Measurements from ENCODE around the gene PRKCD. TPM values are rescaled to one million over a fixed set of nuclear protein-coding genes. Genes with fewer than 3 reads are reported as not detected.

The PRKCD gene
- total RNA-seq, 1 experiment from 2014 or later = 25.2 TPM

- no peaks in the 10 kb centered on the region for H3K9me3 Mint-ChIP-seq (ENCODE audit: low read depth, unreplicated experiment)
- BruUV-seq (replicated peaks) = no TSS peak
- no peak for DNase-seq
- peaks cover 5% of the 10 kb centered on the region for H3K4me1 Mint-ChIP-seq (ENCODE audit: low read depth, unreplicated experiment)
- H3K27me3 Mint-ChIP-seq (ENCODE audit: unreplicated experiment) = no peaks in the 10 kb centered on the region
- no peak overlapping the region for H3K4me3 Mint-ChIP-seq (ENCODE audit: low read depth, unreplicated experiment)
- TF ChIP-seq, protein P1, sequence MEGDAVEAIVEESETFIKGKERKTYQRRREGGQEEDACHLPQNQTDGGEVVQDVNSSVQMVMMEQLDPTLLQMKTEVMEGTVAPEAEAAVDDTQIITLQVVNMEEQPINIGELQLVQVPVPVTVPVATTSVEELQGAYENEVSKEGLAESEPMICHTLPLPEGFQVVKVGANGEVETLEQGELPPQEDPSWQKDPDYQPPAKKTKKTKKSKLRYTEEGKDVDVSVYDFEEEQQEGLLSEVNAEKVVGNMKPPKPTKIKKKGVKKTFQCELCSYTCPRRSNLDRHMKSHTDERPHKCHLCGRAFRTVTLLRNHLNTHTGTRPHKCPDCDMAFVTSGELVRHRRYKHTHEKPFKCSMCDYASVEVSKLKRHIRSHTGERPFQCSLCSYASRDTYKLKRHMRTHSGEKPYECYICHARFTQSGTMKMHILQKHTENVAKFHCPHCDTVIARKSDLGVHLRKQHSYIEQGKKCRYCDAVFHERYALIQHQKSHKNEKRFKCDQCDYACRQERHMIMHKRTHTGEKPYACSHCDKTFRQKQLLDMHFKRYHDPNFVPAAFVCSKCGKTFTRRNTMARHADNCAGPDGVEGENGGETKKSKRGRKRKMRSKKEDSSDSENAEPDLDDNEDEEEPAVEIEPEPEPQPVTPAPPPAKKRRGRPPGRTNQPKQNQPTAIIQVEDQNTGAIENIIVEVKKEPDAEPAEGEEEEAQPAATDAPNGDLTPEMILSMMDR (IDR thresholded peaks at IDR 0.05; ENCODE audit: unreplicated experiment) = no peak
- CTCF ChIA-PET = no interaction called here
- H3K36me3 Mint-ChIP-seq (ENCODE audit: insufficient read depth, unreplicated experiment) = no peaks in the 10 kb centered on the region
- intact Hi-C loops (cut with micrococcal nuclease; ENCODE audit: unreplicated experiment) = no loop called here
- no peak overlapping the region for H3K27ac Mint-ChIP-seq (ENCODE audit: unreplicated experiment)
Measured at GRCh38 chr3:53139906-53140846, 20.8 kb upstream of the PRKCD start.

GRCh38 chr3:53140847-53141845 is 19.9 kb upstream of the PRKCD start:
- no peak for DNase-seq
- H3K9me3 Mint-ChIP-seq (ENCODE audit: low read depth, unreplicated experiment) = no peaks in the 10 kb centered on the region
- CTCF ChIA-PET = no interaction called here
- intact Hi-C loops (cut with micrococcal nuclease; ENCODE audit: unreplicated experiment) = no loop called here
- peaks cover 14% of the 10 kb centered on the region for H3K4me1 Mint-ChIP-seq (ENCODE audit: low read depth, unreplicated experiment)
- H3K27me3 Mint-ChIP-seq (ENCODE audit: unreplicated experiment) = no peaks in the 10 kb centered on the region
- no peak overlapping the region for H3K27ac Mint-ChIP-seq (ENCODE audit: unreplicated experiment)
- TF ChIP-seq, protein P1 (IDR thresholded peaks at IDR 0.05; ENCODE audit: unreplicated experiment) = no peak
- no peak overlapping the region for H3K4me3 Mint-ChIP-seq (ENCODE audit: low read depth, unreplicated experiment)
- BruUV-seq (replicated peaks) = no TSS peak
- H3K36me3 Mint-ChIP-seq (ENCODE audit: insufficient read depth, unreplicated experiment) = no peaks in the 10 kb centered on the region

DNA sequence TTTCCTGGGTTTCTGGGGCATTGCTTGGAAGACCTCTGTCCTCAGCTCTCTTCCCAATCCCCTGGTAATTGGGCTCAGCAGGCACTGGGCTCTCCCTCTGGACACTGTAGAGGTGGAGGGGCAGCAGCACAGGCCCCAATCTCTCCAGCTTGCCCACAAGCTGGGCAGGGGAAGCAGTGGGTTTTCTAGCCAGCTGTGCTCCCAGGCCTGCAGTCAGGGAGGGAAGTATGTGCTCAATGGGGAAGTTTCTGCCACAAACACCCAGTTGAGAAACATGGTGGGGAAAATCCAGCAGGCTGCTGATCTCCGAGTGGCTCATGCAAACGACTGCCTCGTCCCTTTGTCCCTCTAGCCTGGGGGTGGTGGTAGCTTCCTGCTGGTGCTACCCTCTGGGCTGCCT is 18.0 kb upstream of the PRKCD start:
- TF ChIP-seq, protein P1 (IDR thresholded peaks at IDR 0.05; ENCODE audit: unreplicated experiment) = no peak
- Mint-ChIP-seq H3K36me3 (ENCODE audit: insufficient read depth, unreplicated experiment) (no peaks in the 10 kb centered on the region), H3K4me1 (ENCODE audit: low read depth, unreplicated experiment) (peaks cover 15% of the 10 kb centered on the region), H3K9me3 (ENCODE audit: low read depth, unreplicated experiment) (no peaks in the 10 kb centered on the region), H3K4me3 (ENCODE audit: low read depth, unreplicated experiment) (no peak overlapping the region), H3K27ac (ENCODE audit: unreplicated experiment) (no peak overlapping the region), H3K27me3 (ENCODE audit: unreplicated experiment) (no peaks in the 10 kb centered on the region)
- no peak for DNase-seq
- CTCF ChIA-PET = no interaction called here
- intact Hi-C loops (cut with micrococcal nuclease; ENCODE audit: unreplicated experiment) = no loop called here
- no TSS peak for BruUV-seq (replicated peaks)

GRCh38 chr3:53144446-53144845 is 16.6 kb upstream of the PRKCD start:
- Mint-ChIP-seq H3K4me1 (ENCODE audit: low read depth, unreplicated experiment) (peaks cover 15% of the 10 kb centered on the region), H3K27ac (ENCODE audit: unreplicated experiment) (no peak overlapping the region), H3K9me3 (ENCODE audit: low read depth, unreplicated experiment) (no peaks in the 10 kb centered on the region), H3K27me3 (ENCODE audit: unreplicated experiment) (no peaks in the 10 kb centered on the region), H3K36me3 (ENCODE audit: insufficient read depth, unreplicated experiment) (no peaks in the 10 kb centered on the region), H3K4me3 (ENCODE audit: low read depth, unreplicated experiment) (no peak overlapping the region)
- no TSS peak for BruUV-seq (replicated peaks)
- CTCF ChIA-PET = interaction anchor here (0.6 to 1.2 kb wide), 3 partner anchors 12 to 115 kb away, joined by 3 to 4 read pairs (median 3); no protein-coding TSS in a partner anchor
- TF ChIP-seq, protein P1 (IDR thresholded peaks at IDR 0.05; ENCODE audit: unreplicated experiment) = no peak
- no peak for DNase-seq
- intact Hi-C loops (cut with micrococcal nuclease; ENCODE audit: unreplicated experiment) = no loop called here
